GM12874 (cell line): ENCODE data around the gene RIT1.

ENCODE experiments used
- CTCF ChIP-seq: IDR thresholded peaks from 2 replicates; pipeline ENCODE4 v1.5.1; 2011; ENCODE audit warnings: low read depth, mild to moderate bottlenecking, control low read depth, low read length, moderate library complexity; ENCODE audit not compliant: insufficient read depth

Gene RIT1

GRCh38 chr1:155918660-155919059 lies 7.5 kb upstream of the RIT1 start:
- no peak for TF ChIP-seq CTCF

GRCh38 chr1:155913969-155914757 lies 3.0 kb upstream of the RIT1 start:
- TF ChIP-seq CTCF, result no peak

- TF ChIP-seq CTCF, result no peak
Observed at GRCh38 chr1:155912056-155912536, 947 bp upstream of the RIT1 start.

GRCh38 chr1:155910621-155911121 lies 478 bp downstream of the RIT1 start:
- no peak for TF ChIP-seq CTCF

- no peak for TF ChIP-seq CTCF
Observed at GRCh38 chr1:155909894-155910293, 1.3 kb downstream of the RIT1 start.

GRCh38 chr1:155904261-155904660 lies 6.9 kb downstream of the RIT1 start:
- TF ChIP-seq CTCF, result no peak

GRCh38 chr1:155900161-155900560 lies 11.0 kb downstream of the RIT1 start:
- no peak for TF ChIP-seq CTCF
